DOHH2 (cell line): ENCODE data around the gene LEKR1.

Experiments used
- H3F3A ChIP-seq: fragments of 200-600 bp; sonication (generic), shearing (Covaris generic); 2 replicates; pipeline ENCODE4 v1.6.0; 2016; ENCODE audit warnings: antibody characterized with exemption, mild to moderate bottlenecking; ENCODE audit not compliant: control insufficient read depth, insufficient read depth
- H3K27ac ChIP-seq: fragments of 200-600 bp; sonication (generic); 2 replicates; pipeline ENCODE4 v1.5.1; 2014; ENCODE audit warnings: low read depth, mild to moderate bottlenecking, low read length, moderate library complexity
- H3K27me3 ChIP-seq: fragments of 200-600 bp; sonication (generic); 2 replicates; pipeline ENCODE4 v1.6.1; 2014; ENCODE audit warnings: mild to moderate bottlenecking, low read length, mixed read lengths; ENCODE audit not compliant: control insufficient read depth
- H3K36me3 ChIP-seq: fragments of 200-600 bp; sonication (generic); 2 replicates; pipeline ENCODE4 v1.6.1; 2014; ENCODE audit warnings: mild to moderate bottlenecking, low read length, moderate library complexity, mixed read lengths; ENCODE audit not compliant: control insufficient read depth
- H3K4me1 ChIP-seq: fragments of 200-600 bp; sonication (generic); 2 replicates; pipeline ENCODE4 v1.6.1; 2014; ENCODE audit warnings: mild to moderate bottlenecking, low read length, mixed read lengths; ENCODE audit not compliant: control insufficient read depth
- H3K4me2 ChIP-seq: fragments of 200-600 bp; sonication (generic); 2 replicates; pipeline ENCODE4 v1.6.0; 2014; ENCODE audit warnings: mild to moderate bottlenecking, low read length, moderate library complexity
- H3K4me3 ChIP-seq: fragments of 200-600 bp; sonication (generic); 2 replicates; pipeline ENCODE4 v1.5.1; 2014; ENCODE audit warnings: mild to moderate bottlenecking, low read length, mixed read lengths
- H3K79me2 ChIP-seq: fragments of 200-600 bp; sonication (generic); 2 replicates; pipeline ENCODE4 v1.6.1; 2014; ENCODE audit warnings: mild to moderate bottlenecking, low read length, mixed read lengths; ENCODE audit not compliant: control insufficient read depth
- H3K9me2 ChIP-seq: fragments of 200-600 bp; sonication (generic); replicated peaks from 2 replicates; pipeline ENCODE4 v1.6.1; 2014; ENCODE audit warnings: mild to moderate bottlenecking, low read length, mixed read lengths; ENCODE audit not compliant: control insufficient read depth
- H3K9me3 ChIP-seq: fragments of 200-600 bp; sonication (generic); 2 replicates; pipeline ENCODE4 v1.6.1; 2014; ENCODE audit warnings: antibody characterized with exemption, low read length, mixed read lengths; ENCODE audit not compliant: control insufficient read depth, insufficient read depth
- H4K20me1 ChIP-seq: fragments of 200-600 bp; sonication (generic); 2 replicates; pipeline ENCODE4 v1.6.0; 2014; ENCODE audit warnings: low read depth, mild to moderate bottlenecking, antibody characterized with exemption, low read length, moderate library complexity; ENCODE audit not compliant: control insufficient read depth, insufficient read depth
- CTCF ChIP-seq: fragments of 200-600 bp; sonication (generic); IDR thresholded peaks from one replicate; pipeline ENCODE4 v1.5.1; 2014; ENCODE audit warnings: antibody characterized with exemption, mild to moderate bottlenecking, low read depth, low read length; ENCODE audit not compliant: poor library complexity, severe bottlenecking
- EZH2phosphoT487 ChIP-seq: fragments of 200-600 bp; sonication (generic); IDR thresholded peaks from 2 replicates; pipeline ENCODE4 v1.6.1; 2017; ENCODE audit warnings: borderline replicate concordance, mild to moderate bottlenecking, antibody characterized with exemption, low read length, moderate library complexity, mixed read lengths

Gene LEKR1

GRCh38 chr3:156847752-156848448 lies 21.7 kb downstream of the LEKR1 start:
- no peaks in the 10 kb centered on the region for H3K9me3 ChIP-seq
- no peaks in the 10 kb centered on the region for H3K4me1 ChIP-seq
- no peak overlapping the region for H3K4me2 ChIP-seq
- H3F3A ChIP-seq = peaks cover 5% of the 10 kb centered on the region; the same call in 1 of the 2 replicates
- H3K27ac ChIP-seq = no peak overlapping the region
- H3K27me3 ChIP-seq = no peaks in the 10 kb centered on the region
- H3K4me3 ChIP-seq = no peak overlapping the region
- no peaks in the 10 kb centered on the region for H3K9me2 ChIP-seq
- no peak for TF ChIP-seq CTCF
- no peak for TF ChIP-seq EZH2phosphoT487
- H3K79me2 ChIP-seq = no peaks in the 10 kb centered on the region
- no peaks in the 10 kb centered on the region for H4K20me1 ChIP-seq
- H3K36me3 ChIP-seq = no peaks in the 10 kb centered on the region

DNA sequence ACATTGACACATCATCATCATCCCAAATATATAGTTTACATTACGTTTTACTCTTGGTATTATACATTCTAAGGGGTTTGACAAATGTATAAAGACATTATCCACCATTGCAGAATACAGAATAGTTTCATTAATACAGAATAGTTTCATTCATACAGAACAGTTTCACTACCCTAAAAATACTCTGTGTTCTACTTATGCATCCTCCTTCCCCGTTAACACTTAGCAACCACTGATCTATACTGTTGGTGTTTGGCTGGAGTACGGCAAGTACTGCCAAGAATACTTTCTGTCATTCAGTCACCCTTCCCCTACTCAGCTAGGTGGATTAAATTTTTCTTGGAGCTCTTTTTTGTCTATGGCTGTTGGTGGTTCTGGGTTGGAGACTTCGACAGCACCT lies 33.4 kb downstream of the LEKR1 start:
- no peaks in the 10 kb centered on the region for H3K79me2 ChIP-seq
- no peaks in the 10 kb centered on the region for H3F3A ChIP-seq
- H4K20me1 ChIP-seq = no peaks in the 10 kb centered on the region
- H3K36me3 ChIP-seq = no peaks in the 10 kb centered on the region
- H3K9me3 ChIP-seq = no peaks in the 10 kb centered on the region
- no peak overlapping the region for H3K4me2 ChIP-seq
- no peaks in the 10 kb centered on the region for H3K4me1 ChIP-seq
- no peaks in the 10 kb centered on the region for H3K27me3 ChIP-seq
- H3K4me3 ChIP-seq = no peak overlapping the region
- TF ChIP-seq CTCF = no peak
- TF ChIP-seq EZH2phosphoT487 = no peak
- H3K27ac ChIP-seq = no peak overlapping the region
- H3K9me2 ChIP-seq = no peaks in the 10 kb centered on the region

DNA sequence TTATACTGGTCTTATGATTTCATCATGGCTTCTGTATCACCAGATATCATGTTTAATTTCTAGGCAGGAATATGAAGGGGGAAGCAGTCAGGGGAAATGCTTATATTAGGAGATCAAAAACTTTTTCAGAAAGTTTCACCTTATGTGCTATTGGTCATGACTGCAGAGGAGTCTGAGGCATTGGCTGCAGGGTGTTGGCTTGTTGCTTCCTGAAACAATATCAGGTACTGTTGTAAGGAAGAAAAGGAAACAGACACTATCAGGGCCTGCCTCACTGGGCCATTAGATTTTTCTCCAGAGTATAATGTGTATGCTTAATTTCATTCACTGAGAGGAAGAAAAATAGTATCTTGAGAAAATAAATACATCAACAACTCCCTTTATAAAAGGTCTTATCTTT lies 34.7 kb downstream of the LEKR1 start:
- no peak overlapping the region for H3K4me2 ChIP-seq
- H3K27me3 ChIP-seq = no peaks in the 10 kb centered on the region
- TF ChIP-seq EZH2phosphoT487 = no peak
- no peak for TF ChIP-seq CTCF
- no peaks in the 10 kb centered on the region for H4K20me1 ChIP-seq
- no peak overlapping the region for H3K27ac ChIP-seq
- H3K9me2 ChIP-seq = no peaks in the 10 kb centered on the region
- no peaks in the 10 kb centered on the region for H3K79me2 ChIP-seq
- H3K9me3 ChIP-seq = no peaks in the 10 kb centered on the region
- no peaks in the 10 kb centered on the region for H3K4me1 ChIP-seq
- no peaks in the 10 kb centered on the region for H3K36me3 ChIP-seq
- H3F3A ChIP-seq = no peaks in the 10 kb centered on the region
- H3K4me3 ChIP-seq = no peak overlapping the region
